NCI-H524 treated with DMSO at 0.1 percent for 48 hours (cell line): ENCODE results near the gene RETREG3.
"Not testable (repeated sequence)": the region's sequence is repeated elsewhere in the genome, so short reads cannot be mapped to it uniquely, and the experiment has no call there.

ENCODE experiments used
- DNase-seq: peaks from one replicate; lab custom pipeline; 2025; lab: John Stamatoyannopoulos, UW

The RETREG3 gene, protein sequence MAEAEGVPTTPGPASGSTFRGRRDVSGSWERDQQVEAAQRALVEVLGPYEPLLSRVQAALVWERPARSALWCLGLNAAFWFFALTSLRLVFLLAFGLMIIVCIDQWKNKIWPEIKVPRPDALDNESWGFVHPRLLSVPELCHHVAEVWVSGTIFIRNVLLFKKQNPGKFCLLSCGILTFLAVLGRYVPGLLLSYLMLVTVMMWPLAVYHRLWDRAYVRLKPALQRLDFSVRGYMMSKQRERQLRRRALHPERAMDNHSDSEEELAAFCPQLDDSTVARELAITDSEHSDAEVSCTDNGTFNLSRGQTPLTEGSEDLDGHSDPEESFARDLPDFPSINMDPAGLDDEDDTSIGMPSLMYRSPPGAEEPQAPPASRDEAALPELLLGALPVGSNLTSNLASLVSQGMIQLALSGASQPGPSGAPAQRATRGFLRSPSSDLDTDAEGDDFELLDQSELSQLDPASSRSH

GRCh38 chr17:42609182-42609813, at the start of gene RETREG3, which contains the start of gene TUBG1:
TSS of gene RETREG3 (minus strand) at chr17:42609374. CDS start at chr17:42609324, 50 bp downstream.
TSS of gene TUBG1 (plus strand) at chr17:42609683. CDS start at chr17:42609738, 55 bp downstream.
- peak; percentile 98 for DNase-seq

GRCh38 chr17:42657824-42658588, 48.8 kb upstream of the RETREG3 start:
- no peak for DNase-seq

DNA sequence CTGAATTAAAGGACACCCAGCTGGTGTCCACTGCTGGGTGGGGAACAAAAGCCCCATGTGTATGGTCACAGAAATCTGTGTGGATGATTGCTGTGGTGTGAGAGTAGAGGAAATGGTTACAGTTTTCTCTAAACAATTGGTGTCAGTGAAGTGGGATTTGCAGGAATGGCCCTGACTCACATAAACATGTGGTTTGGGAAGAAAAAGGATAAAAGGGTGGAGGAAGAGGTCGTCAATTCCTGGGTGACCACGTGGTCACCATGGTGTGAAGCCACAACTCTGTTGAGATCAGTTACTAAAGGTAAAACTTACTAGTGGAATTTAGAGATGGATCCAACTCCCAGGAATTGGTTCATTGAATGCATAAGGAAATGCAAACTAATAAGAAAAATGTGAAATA, 46.4 kb upstream of the RETREG3 start:
- no peak for DNase-seq

- no peak for DNase-seq
Observed at GRCh38 chr17:42653179-42654124, 44.3 kb upstream of the RETREG3 start.

DNA sequence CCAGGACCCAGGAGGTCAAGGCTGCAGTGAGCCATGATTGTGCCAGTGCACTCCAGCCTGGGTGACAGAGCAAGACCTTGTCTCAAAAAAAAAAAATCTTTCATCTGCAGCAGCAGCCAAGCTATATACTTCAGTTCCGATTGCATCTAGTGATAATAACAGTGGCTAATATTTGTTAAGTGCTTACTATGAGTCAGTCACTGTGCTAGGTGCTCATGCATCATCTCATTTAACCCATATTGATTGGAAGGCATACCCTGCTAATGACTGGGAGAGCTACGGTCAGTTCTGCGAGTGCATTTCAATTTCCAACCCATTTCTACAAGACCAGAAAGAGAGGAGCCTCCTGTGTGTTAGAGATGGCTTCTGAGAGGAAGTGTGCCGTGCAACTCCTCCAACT, 42.2 kb upstream of the RETREG3 start:
- DNase-seq = no peak

- no peak for DNase-seq
Observed at GRCh38 chr17:42647778-42648177, 38.6 kb upstream of the RETREG3 start.

DNA sequence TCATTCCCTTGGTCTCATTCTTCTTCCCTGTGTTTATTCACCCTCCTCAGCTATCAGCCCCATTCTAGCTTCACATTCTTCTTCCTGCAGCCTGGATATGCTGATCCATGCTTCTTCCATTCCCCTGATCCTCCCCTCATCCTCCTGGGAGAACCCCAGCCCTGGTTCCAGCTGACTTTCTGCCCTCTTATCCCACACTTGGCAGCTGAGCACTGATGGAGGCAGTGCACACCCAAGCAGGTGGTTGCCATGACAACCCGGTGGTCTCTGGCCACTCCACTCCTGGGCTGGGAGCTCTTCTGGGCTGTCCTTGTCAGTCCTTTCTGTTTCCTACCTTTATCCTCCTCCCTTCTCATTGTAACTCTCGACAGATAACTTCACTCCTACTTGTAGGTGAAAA, 33.2 kb upstream of the RETREG3 start:
- DNase-seq = no peak

- no peak for DNase-seq
Observed at GRCh38 chr17:42640121-42640520, 30.9 kb upstream of the RETREG3 start.

- no peak for DNase-seq
Observed at GRCh38 chr17:42639525-42640113, 30.4 kb upstream of the RETREG3 start.

- no peak for DNase-seq
Observed at GRCh38 chr17:42632949-42633444, 23.8 kb upstream of the RETREG3 start.

DNA sequence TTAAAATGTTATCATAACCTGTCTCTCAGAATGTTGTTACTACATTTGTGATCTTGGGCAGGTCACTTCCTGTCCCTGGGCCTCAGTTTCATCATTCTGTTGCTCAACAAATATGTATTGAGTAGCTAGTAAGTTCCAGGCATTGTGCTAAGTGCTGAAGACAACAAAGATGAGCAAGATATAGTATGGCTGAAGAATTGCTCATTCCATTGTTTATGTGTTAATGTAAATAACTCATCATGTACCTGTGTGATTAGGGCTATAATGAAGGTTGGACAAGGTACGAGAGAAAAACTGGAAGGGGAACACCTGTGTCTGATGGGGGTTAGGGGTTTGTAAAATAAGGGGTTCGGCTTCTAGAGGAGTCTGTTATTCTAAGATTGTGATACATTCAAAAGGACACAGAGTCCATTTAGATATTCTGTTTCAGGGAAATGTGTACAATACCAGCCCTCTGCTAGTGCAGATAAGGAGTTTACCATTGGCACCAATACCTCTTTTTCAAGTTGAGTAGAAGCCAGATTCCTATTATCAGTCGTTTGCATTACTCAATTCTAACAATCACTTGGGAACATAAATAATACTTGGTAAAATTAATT, 20.3 kb upstream of the RETREG3 start:
- DNase-seq = no peak

DNA sequence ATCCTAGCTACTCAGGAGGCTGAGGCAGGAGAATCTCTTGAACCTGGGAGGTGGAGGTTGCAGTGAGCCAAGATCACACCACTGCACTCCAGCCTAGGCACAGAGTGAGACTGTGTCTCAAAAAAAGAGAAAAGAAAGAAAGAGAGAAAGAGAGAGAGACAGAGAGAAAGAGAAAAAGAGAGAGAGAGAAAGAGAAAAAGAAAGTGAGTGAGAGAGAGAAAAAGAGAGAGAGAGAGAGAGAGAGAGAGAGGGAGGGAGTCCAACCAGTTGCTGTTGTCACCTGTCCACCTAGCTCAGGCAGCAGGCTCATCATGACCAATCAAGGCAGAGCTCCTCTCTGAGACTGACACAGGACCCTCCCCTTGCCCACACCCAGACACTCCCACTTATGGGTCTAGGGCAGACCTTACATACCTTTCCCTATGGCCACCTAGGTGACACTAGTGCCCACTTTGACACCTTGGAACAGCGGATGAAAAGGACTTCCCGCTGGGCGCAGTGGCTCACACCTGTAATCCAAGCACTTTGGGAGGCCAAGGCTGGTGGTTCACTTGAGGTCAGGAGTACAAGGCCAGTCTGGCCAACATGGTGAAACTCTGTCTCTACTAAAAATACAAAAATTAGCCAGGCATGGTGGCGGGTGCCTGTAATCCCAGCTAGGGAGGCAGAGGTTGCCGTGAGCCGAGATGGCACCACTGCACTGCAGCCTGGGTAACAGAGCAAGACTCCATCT, 18.0 kb upstream of the RETREG3 start:
- not testable (repeated sequence) for DNase-seq

GRCh38 chr17:42623732-42624596, 14.8 kb upstream of the RETREG3 start:
- DNase-seq = no peak

- DNase-seq = no peak
Observed at GRCh38 chr17:42623271-42623670, 14.1 kb upstream of the RETREG3 start.

DNA sequence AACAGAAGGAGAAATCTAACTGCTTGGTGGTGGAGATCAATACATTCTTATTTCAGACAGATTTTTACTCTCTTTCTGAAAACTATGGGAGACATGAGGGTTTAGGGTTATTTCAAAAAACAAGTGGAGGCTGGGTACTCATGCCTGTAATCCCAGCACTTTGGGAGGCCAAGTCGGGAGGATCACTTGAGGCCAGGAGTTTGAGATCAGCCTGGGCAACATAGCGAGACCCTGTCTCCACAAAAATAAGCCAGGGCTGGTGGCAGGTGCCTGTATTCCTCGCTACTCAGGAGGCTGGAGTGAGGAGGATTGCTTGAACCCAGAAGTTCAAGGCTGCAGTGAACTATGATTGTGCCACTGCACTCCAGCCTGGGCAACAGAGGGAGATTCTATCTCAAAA, 12.8 kb upstream of the RETREG3 start:
- DNase-seq = not testable (repeated sequence)

GRCh38 chr17:42618442-42619150, 9.4 kb upstream of the RETREG3 start:
- DNase-seq = no peak

- DNase-seq = no peak
Observed at GRCh38 chr17:42617956-42618431, 8.8 kb upstream of the RETREG3 start.
